NCI-H1417 (cell line): Measurements from ENCODE around the gene SAG.

Source experiments
- DNase-seq, 3 experiments: peaks; one replicate each; lab custom pipeline; 2025; lab: John Stamatoyannopoulos, UW

The SAG gene

DNA sequence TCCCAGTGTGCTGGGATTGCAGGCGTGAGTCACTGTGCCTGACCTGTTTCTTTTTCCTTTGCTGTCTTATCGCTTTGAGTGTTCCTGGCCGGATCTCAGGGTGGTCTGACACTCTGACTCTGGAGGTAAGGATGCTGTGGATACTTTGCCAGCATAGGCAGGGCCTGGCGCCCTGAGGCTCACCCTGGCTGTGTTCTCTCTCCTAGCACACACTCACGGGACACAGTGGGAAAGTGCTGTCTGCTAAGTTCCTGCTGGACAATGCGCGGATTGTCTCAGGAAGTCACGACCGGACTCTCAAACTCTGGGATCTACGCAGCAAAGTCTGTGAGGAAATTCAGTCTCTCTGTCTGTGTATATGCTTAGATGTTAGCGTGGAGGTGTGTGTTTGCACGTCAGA is 18.0 kb upstream of the SAG start:
- peak in 1 of 3 experiments; percentile 25 for DNase-seq

- DNase-seq, result peak; percentile 25 to 76 (median 44)
These were observed 17.4 kb upstream of the SAG start for GRCh38 chr2:233290051-233290845.

DNA sequence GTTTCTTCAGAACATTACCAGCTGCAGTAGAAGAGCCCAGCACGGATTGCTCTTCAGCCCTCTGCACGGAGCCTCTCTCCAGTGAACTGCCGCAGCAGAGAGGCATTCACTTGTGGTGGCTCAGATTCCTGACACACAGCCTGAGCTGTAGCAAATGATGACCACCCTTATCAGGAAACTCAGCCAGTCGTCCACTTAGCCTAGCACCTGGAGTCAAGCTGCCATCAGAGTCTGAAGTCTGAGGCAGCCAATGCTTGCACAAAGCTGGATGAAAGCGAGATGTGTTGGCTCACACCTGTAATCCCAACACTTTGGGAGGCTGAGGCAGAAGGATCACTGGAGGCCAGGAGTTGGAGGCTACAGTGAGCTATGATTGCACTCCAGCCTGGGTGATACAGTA is 11.7 kb upstream of the SAG start:
- DNase-seq, result no peak

DNA sequence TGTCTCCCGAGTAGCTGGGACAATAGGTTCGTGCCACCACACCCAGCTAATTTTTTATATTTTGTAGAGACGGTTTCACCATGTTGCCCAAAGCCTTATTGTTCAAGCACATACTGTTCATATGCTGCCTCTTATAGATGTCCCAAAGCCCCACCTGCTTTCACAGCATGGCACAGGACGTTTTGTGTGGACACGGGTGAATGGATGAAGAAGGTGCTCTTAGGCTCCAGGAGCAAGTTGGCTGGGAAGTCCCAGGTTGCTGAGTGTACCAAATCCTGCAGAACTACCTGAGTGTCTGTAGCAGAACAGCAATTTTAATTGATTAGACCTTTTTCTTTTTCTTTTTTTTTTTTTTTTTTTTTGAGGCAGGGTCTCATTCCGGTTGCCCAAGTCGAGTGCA is 10.5 kb upstream of the SAG start:
- DNase-seq, result peak in 1 of 3 experiments; percentile 15

DNA sequence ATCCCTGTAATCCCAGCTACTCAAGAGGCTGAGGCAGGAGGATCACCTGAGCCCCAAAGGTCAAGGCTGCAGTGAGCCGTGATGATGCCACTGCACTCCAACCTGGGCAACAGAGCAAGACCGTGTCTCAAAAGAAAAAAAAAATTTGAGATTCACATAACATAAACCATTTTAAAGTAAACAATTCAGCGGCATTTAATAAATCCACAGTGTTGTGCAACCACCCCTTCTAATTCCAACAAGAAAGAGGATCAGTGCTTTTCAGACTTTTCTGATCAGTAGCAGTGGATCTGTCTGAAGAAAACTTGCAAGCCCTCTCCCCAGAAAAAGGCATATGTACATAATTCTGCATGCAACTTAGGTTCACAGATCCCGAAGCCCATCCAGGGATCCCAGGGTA is 7.2 kb upstream of the SAG start:
- no peak for DNase-seq

- DNase-seq, result no peak
These were observed 6.4 kb upstream of the SAG start for GRCh38 chr2:233301248-233301647.

DNA sequence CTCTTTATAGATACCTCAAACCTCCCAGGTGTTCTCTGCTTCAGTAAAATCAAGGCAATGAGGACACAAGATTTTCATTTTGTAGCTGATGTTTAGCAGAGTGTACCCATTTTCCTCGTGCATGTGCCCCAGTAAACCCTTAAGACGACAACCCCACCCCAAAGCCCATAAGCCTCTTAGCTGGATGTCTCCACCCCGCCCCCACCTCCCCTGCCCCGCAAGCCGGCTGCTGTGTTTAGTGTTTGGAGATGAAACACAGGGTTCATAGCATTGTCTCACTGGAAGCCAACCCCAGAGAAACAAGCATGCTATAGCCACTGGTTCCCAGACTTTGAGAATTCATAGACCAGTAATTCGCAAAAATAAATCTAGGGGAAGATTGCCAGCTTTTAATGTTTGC is 5.8 kb upstream of the SAG start:
- DNase-seq, result no peak

GRCh38 chr2:233303252-233303651 is 4.4 kb upstream of the SAG start:
- no peak for DNase-seq

- DNase-seq, result no peak
These were observed 3.8 kb downstream of the SAG start for GRCh38 chr2:233311241-233311926.

DNA sequence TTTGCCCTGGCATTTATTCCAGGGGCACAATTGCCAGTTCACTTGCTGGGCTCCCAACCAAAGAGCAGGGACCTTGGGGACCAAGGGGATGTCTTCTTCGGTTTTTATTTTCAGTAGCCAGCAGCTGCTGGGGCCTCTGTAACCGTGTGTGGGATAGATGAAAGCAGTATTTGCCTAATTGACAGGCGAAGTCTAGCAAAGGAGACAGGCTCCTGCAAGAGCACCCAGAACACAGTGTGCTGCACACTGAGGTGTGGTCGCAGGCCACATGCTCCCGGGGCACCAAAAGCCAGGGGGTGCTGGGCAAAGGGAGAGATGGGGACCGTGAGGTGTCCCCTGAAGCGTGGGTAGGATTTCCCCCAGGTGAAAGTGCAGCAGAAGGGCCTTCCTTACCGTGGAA is 5.3 kb downstream of the SAG start:
- DNase-seq, result no peak

DNA sequence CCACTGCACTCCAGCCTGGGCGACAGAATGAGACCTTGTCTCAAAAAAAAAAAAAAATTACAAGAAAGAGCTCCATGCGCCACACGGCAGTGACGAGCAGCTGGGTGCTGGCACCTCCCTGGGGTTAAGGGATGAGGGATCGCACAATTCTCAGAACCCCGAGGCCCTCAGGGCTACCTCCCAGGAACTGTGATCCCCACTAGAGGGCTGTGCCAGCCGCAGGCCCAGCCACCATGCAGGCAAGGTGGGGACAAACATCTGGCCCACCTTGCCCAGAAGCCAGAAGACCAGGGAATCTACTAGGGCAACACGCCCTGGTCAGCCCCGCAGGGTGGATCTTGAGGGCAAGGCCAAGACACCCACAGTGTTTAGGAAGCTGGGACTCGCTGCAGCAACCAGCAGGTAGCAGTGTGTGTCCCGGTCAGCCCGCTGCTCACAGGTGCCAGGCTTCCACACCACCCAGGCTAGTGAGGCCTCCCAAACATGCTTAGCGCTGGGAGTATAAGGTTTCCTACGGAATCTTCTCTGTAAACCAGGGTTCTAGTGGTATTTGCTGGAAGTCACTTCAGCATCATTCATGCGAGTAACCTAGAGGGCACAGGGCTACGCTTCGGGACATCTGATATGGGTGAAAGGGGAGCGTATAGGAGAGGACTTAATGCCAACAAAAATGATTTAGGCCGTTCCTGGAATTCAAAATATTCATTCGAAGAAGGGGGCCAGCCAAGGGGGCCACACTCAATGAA is 6.7 kb downstream of the SAG start:
- no peak for DNase-seq

DNA sequence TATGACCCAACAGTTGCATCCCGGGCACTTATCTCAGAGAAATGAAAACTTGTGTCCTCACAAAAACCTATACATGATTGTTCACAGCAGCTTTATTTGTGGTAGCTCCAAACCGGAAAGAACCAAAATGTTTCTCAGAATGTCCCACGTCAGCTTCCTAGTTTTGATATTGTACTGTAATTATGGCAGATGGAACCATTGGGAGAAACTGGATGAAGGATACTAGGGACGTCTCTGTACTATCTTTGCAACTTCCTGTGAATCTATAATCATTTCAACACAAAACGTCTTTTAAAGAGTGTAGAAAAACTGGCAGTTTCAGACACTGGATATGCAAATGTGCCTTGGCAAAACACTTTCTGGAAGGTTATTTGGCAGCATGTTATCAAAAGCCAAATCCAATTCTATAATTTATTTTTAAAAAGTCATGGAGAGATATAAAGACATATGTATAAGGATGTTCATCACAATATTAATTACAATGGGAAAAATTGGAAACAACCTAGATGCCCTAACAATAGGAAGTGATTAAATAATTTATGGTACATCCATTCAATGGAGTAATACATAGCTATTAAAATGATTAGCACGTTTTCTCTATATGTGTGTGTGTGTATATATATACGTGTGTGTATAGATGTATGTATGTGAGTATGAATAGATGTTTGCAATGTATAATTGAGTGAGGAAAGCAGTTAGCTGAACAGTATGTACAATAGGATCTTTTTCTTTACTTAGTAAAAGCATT is 9.8 kb downstream of the SAG start:
- no peak for DNase-seq

GRCh38 chr2:233319256-233319655 is 11.6 kb downstream of the SAG start:
- DNase-seq, result no peak

GRCh38 chr2:233320470-233320869 is 12.9 kb downstream of the SAG start:
- no peak for DNase-seq

DNA sequence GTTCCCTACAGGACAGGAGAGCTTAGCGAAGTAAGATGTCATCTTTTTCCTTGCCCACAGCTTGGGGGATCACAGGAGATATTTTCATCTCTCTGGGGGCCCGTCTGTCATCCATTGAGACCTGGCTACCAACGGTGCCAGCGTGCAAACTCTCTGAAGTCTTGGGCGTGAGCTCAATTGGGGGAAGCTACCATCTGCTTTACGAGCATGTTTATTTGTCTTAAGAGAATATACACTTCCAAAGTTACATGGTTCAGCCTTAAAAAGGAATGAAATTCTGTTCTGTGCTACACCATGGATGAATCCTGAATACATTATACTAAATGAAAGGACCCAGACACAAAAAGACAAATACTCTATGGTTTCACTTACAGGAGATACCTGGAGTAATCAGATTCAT is 13.6 kb downstream of the SAG start:
- DNase-seq, result no peak

DNA sequence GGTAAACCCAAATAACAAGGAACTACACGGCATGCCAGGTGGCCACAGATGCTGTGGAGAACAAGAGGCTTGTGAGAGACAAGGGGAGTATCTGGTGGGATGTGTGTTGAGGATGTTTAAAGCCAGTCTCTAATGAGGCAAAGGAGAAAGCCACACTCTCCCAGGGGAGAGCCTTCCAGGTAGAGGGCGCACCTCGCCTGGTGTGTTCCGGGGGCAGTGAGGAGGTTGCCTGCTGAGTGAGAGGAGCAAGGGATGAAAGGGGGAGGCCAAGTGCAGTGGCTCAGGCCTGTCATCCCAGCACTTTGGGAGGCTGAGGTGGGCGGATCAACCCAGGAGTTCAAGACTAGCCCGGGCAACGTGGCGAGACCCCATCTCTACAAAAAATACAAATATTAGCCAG is 16.2 kb downstream of the SAG start:
- no peak for DNase-seq

DNA sequence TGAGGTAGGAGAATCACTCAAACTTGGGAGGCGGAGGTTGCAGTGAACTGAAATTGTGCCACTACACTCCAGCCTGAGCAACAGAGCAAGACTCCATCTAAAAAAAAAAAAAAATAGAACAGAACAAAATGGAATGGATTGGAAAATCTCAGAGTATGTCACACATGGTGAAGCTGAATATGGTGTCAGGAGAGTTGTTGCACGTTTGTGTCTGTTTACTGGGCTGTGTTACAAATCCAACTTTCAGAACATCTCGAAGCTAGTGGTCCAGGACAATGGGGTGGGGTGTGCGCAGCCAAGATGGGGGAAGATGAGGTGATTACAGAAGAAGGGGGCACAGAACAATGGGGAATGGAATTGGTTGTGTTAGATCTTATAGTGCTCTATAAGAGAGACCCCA is 17.6 kb downstream of the SAG start:
- DNase-seq, result no peak

DNA sequence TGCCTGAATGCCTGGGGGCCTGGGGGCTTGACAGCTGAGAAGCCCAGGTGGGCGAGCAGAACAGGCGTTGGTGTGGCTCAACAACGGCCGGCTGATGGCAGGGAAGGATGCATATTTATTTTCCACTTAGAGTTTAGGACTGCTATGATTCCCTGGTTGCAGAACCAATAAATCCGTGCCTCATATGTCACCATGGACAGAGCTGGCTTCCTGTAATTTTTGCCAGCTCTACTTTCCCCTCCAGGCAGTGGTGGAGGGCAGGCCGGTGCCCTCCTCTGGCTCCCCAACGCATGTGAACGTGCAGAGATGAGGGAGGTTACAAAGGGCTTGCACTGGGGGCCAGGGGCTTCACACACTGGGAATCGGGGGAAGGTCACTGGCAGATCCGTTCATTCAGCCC is 18.2 kb downstream of the SAG start:
- DNase-seq, result peak in 2 of 3 experiments; percentile 15 to 50

GRCh38 chr2:233326500-233326899 is 18.9 kb downstream of the SAG start:
- DNase-seq, result no peak

- no peak for DNase-seq
These were observed 21.3 kb downstream of the SAG start for GRCh38 chr2:233328922-233329321.

DNA sequence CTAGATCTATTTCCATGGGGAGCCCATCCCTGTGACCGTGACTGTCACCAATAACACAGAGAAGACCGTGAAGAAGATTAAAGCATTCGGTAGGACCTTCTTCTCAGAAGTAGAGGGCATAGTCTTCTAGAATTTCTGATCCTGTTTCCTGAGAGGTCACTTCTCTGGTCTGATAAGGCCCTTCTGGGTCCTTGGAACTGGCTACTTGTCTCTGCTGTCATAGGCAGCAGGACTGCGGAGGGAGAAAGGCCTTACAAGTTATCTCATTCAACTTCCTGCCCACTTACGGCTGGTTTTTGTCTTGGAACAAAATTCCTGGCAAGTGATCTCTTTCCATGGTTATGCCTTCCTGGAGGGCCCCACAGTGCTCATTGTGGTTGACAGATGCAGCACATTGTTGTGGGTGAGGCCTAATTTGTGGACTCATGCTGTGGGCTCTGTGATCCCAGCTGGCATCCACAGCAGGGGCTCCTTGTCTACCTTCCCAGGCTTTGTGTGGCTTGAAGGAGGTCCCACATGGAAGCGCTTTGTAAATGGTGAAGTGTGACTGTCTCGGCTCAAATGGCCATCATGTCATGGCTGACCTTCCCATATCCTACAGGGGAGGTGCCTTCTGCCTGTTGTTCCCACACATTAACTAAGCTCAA is 22.0 kb downstream of the SAG start:
- DNase-seq, result peak in 2 of 3 experiments; percentile 80 to 92

- DNase-seq, result no peak
These were observed 23.9 kb downstream of the SAG start for GRCh38 chr2:233331536-233331935.
